MM.1S (cell line): Measurements from ENCODE around the gene DHH.

Experiments
- EZH2 ChIP-seq: fragments of 300-600 bp; sonication (generic); optimal IDR thresholded peaks from 2 replicates; pipeline ENCODE3; 2017; ENCODE audit warnings: low read depth, mild to moderate bottlenecking, antibody characterized with exemption, low read length, mixed read lengths
- TF ChIP-seq, protein P1 (sequence below): fragments of 300-600 bp; sonication (generic); IDR thresholded peaks from 2 replicates; pipeline ENCODE4 v1.5.1; 2016; ENCODE audit warnings: antibody characterized with exemption, low read length, mixed read lengths

DNA sequence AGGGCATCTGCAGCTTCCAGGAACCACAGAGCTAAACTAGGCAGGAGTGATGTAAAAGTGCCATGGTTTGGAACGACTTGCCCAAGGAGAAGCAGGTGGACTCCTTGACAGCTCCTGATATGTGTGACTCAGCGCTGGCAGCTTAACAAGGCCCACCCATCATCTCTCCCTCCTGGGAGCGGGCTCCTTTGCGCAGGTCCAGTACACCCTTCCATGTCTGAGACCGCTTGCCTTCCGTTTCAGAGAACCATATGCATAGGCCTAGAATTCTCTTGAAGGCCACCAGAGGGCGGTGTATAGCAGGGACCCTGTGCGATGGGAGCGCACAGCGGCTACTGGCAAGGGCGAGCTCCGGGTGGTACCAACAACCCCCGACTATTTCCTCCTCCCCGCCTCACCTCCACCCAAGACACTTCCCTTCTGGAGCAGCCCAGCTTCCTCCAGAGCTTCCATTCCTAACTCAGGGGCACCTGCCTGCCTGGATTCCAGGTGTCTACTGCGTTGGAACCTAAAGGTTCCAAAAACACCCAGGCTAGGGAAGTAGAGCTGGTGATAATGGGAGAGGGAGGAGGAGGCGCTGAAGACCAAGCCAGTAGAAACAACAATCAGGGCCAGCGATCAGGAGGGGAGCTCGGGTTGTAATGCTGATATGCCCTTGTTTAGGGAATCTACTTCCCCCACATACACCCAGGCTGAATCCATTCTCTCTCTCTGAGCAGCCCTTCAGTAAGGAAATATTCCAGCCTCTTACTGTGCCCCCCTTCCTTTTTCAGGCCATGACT is 6.3 kb downstream of the DHH start:
- TF ChIP-seq, protein P1, sequence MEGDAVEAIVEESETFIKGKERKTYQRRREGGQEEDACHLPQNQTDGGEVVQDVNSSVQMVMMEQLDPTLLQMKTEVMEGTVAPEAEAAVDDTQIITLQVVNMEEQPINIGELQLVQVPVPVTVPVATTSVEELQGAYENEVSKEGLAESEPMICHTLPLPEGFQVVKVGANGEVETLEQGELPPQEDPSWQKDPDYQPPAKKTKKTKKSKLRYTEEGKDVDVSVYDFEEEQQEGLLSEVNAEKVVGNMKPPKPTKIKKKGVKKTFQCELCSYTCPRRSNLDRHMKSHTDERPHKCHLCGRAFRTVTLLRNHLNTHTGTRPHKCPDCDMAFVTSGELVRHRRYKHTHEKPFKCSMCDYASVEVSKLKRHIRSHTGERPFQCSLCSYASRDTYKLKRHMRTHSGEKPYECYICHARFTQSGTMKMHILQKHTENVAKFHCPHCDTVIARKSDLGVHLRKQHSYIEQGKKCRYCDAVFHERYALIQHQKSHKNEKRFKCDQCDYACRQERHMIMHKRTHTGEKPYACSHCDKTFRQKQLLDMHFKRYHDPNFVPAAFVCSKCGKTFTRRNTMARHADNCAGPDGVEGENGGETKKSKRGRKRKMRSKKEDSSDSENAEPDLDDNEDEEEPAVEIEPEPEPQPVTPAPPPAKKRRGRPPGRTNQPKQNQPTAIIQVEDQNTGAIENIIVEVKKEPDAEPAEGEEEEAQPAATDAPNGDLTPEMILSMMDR: peak; percentile 93
- TF ChIP-seq EZH2: no peak
